ENCODE measurements around the gene CDH13.
A peak's percentile ranks its signal among the peaks of the same experiment; 100 is the strongest.

CDH13 gene

DNA sequence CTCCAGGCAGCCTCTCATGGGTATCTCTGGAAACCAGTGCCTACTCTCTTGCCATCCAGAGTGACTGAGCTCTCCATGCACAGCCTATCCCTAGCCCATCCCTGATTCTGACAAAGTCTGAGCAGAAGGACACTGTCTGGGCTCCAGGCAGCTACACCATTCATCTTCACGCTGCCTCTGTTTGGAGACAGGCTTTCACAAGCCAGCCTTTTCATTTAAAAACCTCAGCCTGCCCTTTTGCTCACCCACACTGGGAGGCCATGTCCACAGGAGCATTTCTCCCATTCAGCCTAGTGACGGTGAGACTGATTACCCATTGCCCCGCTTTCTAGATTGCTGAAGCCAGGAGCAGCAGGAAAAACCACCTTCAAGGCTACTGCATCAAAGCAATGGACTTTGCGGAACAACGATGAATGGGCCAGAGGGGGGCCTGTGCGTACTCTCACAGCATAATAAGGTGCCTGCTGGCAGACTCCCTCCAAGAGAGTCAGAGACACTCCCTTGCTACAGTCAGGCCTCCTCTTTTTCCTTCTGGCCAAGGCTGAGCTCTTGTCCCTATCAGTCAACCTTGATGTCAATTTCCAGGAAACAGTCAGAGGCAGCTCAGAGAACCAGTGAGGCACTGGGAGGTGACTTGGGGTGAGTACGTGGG, 24.7 kb upstream of the CDH13 start:
- peaks cover 0 to 5% (median 0%) of the 10 kb centered on the region in 4 donors for H3K4me1 ChIP-seq
- no peak overlapping the region for H3K4me3 ChIP-seq
- H3K27me3 ChIP-seq = no peaks in the 10 kb centered on the region
- no peak for DNase-seq
- intact Hi-C loops (cut with DNase I; ENCODE audit: low total_unique reads) = loop anchor here (10.0 kb wide), 2 partner anchors 613 to 843 kb away; no protein-coding TSS in a partner anchor
- no peak overlapping the region for H3K27ac ChIP-seq
- TF ChIP-seq, protein P1, sequence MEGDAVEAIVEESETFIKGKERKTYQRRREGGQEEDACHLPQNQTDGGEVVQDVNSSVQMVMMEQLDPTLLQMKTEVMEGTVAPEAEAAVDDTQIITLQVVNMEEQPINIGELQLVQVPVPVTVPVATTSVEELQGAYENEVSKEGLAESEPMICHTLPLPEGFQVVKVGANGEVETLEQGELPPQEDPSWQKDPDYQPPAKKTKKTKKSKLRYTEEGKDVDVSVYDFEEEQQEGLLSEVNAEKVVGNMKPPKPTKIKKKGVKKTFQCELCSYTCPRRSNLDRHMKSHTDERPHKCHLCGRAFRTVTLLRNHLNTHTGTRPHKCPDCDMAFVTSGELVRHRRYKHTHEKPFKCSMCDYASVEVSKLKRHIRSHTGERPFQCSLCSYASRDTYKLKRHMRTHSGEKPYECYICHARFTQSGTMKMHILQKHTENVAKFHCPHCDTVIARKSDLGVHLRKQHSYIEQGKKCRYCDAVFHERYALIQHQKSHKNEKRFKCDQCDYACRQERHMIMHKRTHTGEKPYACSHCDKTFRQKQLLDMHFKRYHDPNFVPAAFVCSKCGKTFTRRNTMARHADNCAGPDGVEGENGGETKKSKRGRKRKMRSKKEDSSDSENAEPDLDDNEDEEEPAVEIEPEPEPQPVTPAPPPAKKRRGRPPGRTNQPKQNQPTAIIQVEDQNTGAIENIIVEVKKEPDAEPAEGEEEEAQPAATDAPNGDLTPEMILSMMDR (IDR thresholded peaks at IDR 0.05) = no peak
- H3K9me3 ChIP-seq = no peaks in the 10 kb centered on the region
- no peaks in the 10 kb centered on the region for H3K36me3 ChIP-seq

DNA sequence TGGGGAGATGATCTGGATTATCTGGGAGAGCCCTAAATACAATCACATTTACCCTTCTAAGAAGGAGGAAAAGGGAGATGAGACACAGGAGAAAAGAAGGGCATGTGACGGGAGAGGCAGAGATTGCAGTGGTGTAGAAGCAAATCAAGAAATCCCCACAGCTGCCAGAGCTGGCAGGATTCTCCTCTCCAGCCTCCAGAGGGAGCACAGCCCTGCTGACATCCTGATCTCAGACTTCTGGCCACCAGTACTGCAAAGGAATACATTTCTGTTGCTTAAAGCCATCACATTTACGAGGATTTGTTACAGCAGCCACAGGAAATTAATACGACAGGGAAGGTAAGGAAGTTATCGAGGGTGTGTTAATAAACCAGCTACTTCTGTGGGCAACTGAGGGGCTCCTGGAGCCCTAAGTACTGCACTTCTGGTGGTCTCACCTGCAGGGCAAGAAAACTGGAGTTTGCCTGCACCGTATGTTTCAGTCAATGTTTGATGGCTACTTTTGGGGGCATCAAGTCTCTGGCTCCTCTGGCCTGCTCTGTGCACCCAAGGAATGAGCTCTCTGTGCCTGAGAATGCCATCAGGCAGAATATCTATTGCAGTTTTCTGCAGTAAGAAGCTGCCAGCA, 22.9 kb upstream of the CDH13 start:
- H3K36me3 ChIP-seq = no peaks in the 10 kb centered on the region
- no peaks in the 10 kb centered on the region for H3K9me3 ChIP-seq
- no peak overlapping the region for H3K27ac ChIP-seq
- TF ChIP-seq, protein P1 (IDR thresholded peaks at IDR 0.05) = peak; percentile 76 to 77
- H3K4me3 ChIP-seq = no peak overlapping the region
- no peaks in the 10 kb centered on the region for H3K27me3 ChIP-seq
- H3K4me1 ChIP-seq = peaks cover 0 to 5% (median 0%) of the 10 kb centered on the region in 4 donors
- DNase-seq = peak; percentile 39 to 74
- intact Hi-C loops (cut with DNase I; ENCODE audit: low total_unique reads) = loop anchor here (10.0 kb wide), 2 partner anchors 611 to 841 kb away; no protein-coding TSS in a partner anchor

DNA sequence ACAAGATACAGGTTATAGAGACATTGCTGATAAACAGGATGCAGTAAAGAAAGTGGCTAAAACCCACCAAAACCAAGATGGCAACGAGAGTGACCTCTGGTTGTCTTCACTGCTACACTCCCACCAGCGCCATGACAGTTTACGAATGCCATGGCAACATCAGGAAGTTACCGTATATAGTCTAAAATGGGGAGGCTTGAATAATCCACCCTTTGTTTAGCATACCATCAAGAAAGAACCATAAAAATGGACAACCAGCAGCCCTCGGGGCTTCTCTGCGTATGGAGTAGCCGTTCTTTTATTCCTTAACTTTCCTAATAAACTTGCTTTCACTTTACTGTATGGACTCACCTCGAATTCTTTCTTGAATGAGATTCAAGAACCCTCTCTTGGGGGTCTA, 21.7 kb upstream of the CDH13 start:
- no peak overlapping the region for H3K4me3 ChIP-seq
- DNase-seq = no peak
- peaks cover 0 to 5% (median 0%) of the 10 kb centered on the region in 4 donors for H3K4me1 ChIP-seq
- no peaks in the 10 kb centered on the region for H3K27me3 ChIP-seq
- H3K36me3 ChIP-seq = no peaks in the 10 kb centered on the region
- no peaks in the 10 kb centered on the region for H3K9me3 ChIP-seq
- TF ChIP-seq, protein P1 (IDR thresholded peaks at IDR 0.05) = no peak
- no peak overlapping the region for H3K27ac ChIP-seq
- intact Hi-C loops (cut with DNase I; ENCODE audit: low total_unique reads) = loop anchor here (10.0 kb wide), 2 partner anchors 610 to 840 kb away; no protein-coding TSS in a partner anchor

DNA sequence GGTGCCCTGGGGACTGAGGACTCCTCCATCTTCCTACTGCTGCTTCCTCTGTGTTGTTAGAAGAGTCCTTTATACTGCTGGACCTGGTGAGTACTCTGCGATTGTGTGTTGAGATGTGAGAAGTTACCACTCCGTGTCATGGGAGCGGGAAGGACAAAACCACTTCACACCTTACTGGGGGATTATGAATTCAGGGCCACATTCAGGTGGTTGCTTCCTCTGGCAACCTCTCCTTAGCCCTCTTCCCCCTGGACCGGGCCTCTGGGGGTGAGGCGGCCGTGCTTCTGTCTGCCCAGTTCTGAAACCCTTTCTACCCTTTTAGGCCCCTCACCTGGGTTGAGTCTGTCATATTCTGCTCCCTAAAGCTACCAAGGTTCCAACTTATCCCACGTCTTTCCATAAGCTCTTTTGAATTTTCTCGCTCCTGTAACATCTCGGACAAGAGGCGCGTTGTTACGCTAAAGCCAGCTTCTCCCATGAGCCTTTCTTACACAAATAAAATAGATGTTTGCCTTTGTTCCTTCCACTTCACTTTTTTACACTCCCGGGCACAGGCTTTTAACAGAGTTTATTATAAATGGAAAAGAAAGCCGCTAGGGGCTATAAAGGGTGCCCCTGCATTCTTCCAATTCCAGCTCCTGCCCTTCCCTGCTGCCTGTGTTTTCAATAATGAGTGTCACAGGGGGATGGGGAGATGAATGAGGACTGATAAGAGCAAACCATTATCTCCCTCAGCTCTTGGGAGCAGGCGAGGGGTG, 20.7 kb upstream of the CDH13 start:
- H3K9me3 ChIP-seq = no peaks in the 10 kb centered on the region
- no peak overlapping the region for H3K27ac ChIP-seq
- DNase-seq = no peak
- H3K36me3 ChIP-seq = no peaks in the 10 kb centered on the region
- intact Hi-C loops (cut with DNase I; ENCODE audit: low total_unique reads) = loop anchor here (10.0 kb wide), 2 partner anchors 609 to 839 kb away; no protein-coding TSS in a partner anchor
- H3K4me3 ChIP-seq = no peak overlapping the region
- H3K4me1 ChIP-seq = peaks cover 0 to 5% (median 0%) of the 10 kb centered on the region in 4 donors
- TF ChIP-seq, protein P1 (IDR thresholded peaks at IDR 0.05) = no peak
- no peaks in the 10 kb centered on the region for H3K27me3 ChIP-seq

DNA sequence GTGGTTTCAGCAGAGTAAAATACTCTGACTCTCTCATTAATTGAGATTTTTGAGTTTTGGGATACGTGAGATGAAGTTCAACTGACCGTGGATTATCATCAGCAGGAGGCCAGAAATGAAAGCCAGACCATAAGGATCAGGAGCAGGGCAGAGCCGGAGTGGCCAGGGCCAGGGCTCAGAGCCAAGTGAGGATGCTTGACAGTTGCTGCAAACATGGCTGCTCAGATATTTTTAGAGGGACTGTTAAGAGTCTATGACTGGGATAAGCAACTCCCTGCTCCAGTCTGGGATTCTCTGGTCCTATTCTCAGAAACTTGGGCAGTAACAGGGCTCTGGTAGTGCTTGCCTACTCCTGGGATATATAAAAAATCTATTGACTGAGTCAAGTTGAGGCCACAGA, 17.6 kb upstream of the CDH13 start:
- intact Hi-C loops (cut with DNase I; ENCODE audit: low total_unique reads) = loop anchor here (10.0 kb wide), 2 partner anchors 606 to 836 kb away; no protein-coding TSS in a partner anchor
- Histone ChIP-seq H3K27ac (no peak overlapping the region), H3K4me3 (no peak overlapping the region), H3K9me3 (no peaks in the 10 kb centered on the region), H3K4me1 (peaks cover 0 to 2% (median 0%) of the 10 kb centered on the region in 4 donors), H3K27me3 (no peaks in the 10 kb centered on the region), H3K36me3 (no peaks in the 10 kb centered on the region)
- DNase-seq = no peak
- TF ChIP-seq, protein P1 (IDR thresholded peaks at IDR 0.05) = no peak

Measured in tibial artery (tissue), 4 donors.